ENCODE results near the gene ARL4A.

- TF ChIP-seq POLR2A (IDR thresholded peaks at IDR 0.05; ENCODE audit: low read depth, low read length) (no peak), CTCF (IDR thresholded peaks at IDR 0.05; ENCODE audit: extremely low read depth in 1 of 2, insufficient read depth in 1 of 2, low read depth in 1 of 2, low read length in 2 of 2) (no peak), MAX (IDR thresholded peaks at IDR 0.05; ENCODE audit: insufficient read depth, insufficient read length) (no peak), EZH2 (IDR thresholded peaks at IDR 0.05; ENCODE audit: borderline replicate concordance, low read depth, low read length, severe bottlenecking) (no peak), POLR2AphosphoS5 (IDR thresholded peaks at IDR 0.05; ENCODE audit: insufficient read depth, low read depth, low read length) (no peak), JUN (IDR thresholded peaks at IDR 0.05; ENCODE audit: borderline replicate concordance, insufficient read depth, insufficient read length, low read depth) (no peak), MYC (IDR thresholded peaks at IDR 0.05; ENCODE audit: low read depth, low read length) (no peak), FOS (IDR thresholded peaks at IDR 0.05; ENCODE audit: borderline replicate concordance, insufficient read depth, low read length) (no peak), GATA2 (IDR thresholded peaks at IDR 0.05; ENCODE audit: insufficient read depth, insufficient read length, low read depth, low read length) (no peak)
Observed at GRCh38 chr7:12649348-12649747, 38.1 kb upstream of the ARL4A start.
